ENCODE measurements around the gene INVS. TPM values are rescaled to one million over a fixed set of nuclear protein-coding genes. Genes with fewer than 3 reads are reported as not detected.

The INVS gene
- total and polyA plus RNA-seq, 2 of the 4 experiments (the other 2 are of a cell fraction): 9.2 to 33.5 TPM

DNA sequence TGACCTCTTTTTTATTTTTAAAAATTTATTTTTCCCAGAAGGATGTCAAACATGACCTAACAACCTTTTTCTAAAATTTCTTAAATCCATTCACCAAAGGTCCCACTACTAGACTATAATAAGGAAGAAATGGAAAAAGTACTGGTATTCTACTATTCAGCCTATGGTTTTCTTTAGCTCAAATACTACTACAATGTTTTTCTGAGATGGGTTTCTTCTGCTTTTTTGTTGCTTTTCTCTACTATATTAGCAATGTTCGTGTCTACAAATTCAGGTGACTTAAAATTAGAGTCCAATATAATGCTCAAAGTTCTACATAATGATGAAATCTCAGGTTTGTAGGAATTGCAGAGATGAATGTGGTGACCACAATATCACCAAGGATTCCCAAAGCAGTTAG lies 8.2 kb upstream of the INVS start:
- Histone ChIP-seq H3K23ac (ENCODE audit: low read depth, low read length) (no peak overlapping the region), H3K36me3 (ENCODE audit: control insufficient read depth, insufficient read depth, low read length) (no peaks in the 10 kb centered on the region), H3K79me1 (ENCODE audit: low read depth in 1 of 2, low read length in 2 of 2) (peaks cover 15 to 52% of the 10 kb centered on the region in 2 experiments; a peak in 3 of 4 replicates), H3K9me1 (ENCODE audit: insufficient read depth, low read length) (no peaks in the 10 kb centered on the region), H3K56ac (ENCODE audit: extremely low read depth, insufficient read depth, low read length) (no peak overlapping the region), H2BK120ac (ENCODE audit: low read depth, low read length) (no peak overlapping the region), H3K27ac (ENCODE audit: insufficient read depth, low read length) (no peak overlapping the region), H2AFZ (replicated peaks; ENCODE audit: low read length, poor library complexity) (no peak overlapping the region), H3K4ac (ENCODE audit: low read depth, low read length) (no peak overlapping the region), H4K20me1 (ENCODE audit: insufficient read depth, low read length) (peaks cover 55% of the 10 kb centered on the region; the same call in 1 of the 2 replicates), H3K9ac (ENCODE audit: low read depth, low read length) (no peak overlapping the region), H4K5ac (ENCODE audit: low read depth, low read length) (no peak overlapping the region), H2BK5ac (ENCODE audit: low read depth, low read length, poor library complexity, severe bottlenecking) (no peak overlapping the region), H2AK9ac (replicated peaks; ENCODE audit: low read depth, low read length, poor library complexity) (no peak overlapping the region), H2AK5ac (ENCODE audit: low read depth, low read length) (no peak overlapping the region), H4K8ac (ENCODE audit: low read depth in 2 of 2, low read length in 2 of 2) (no peak overlapping the region), H3K4me1 (ENCODE audit: control insufficient read depth, insufficient read depth, low read length) (peaks cover 5% of the 10 kb centered on the region), H4K91ac (ENCODE audit: insufficient read depth, low read depth, low read length) (no peak overlapping the region), H2BK20ac (ENCODE audit: low read depth, low read length) (no peak overlapping the region), H3K18ac (ENCODE audit: low read depth, low read length) (no peak overlapping the region), H2BK15ac (ENCODE audit: low read depth, low read length) (no peak overlapping the region), H3K4me2 (ENCODE audit: low read depth, low read length) (no peak overlapping the region), H3K27me3 (ENCODE audit: control insufficient read depth, insufficient read depth, low read length) (no peaks in the 10 kb centered on the region), H3K9me3 (ENCODE audit: control insufficient read depth, insufficient read depth, low read length) (no peaks in the 10 kb centered on the region), H3K4me3 (ENCODE audit: insufficient read depth, low read depth, low read length) (no peak overlapping the region), H3K14ac (replicated peaks; ENCODE audit: low read depth, low read length) (no peak overlapping the region)
- in situ Hi-C loops (cut with MboI; ENCODE audit: low sequenced_read_pairs) (no loop called here), dilution Hi-C loops (cut with HindIII; ENCODE audit: low sequenced_read_pairs, unreplicated experiment) (no loop called here), intact Hi-C loops (cut with micrococcal nuclease) (loop anchor here (10.0 kb wide), 1 partner anchor 504 kb away; no protein-coding TSS in a partner anchor)
- DNase-seq (no peak), ATAC-seq (ENCODE audit: low read depth) (no peak)
- no CpG with 5 or more reads among the region's 1 CpG for WGBS, 2 experiments (ENCODE audit: extremely low coverage in 2 of 2, insufficient read length in 1 of 2)
- no peak for TF ChIP-seq POLR2A (IDR thresholded peaks at IDR 0.05; ENCODE audit: low read depth, low read length)
- TF ChIP-seq RAD21 (IDR thresholded peaks at IDR 0.05; ENCODE audit: low read length): no peak
- no peak for TF ChIP-seq CHD1 (IDR thresholded peaks at IDR 0.05; ENCODE audit: low read depth, low read length)
- no peak for TF ChIP-seq MXI1 (IDR thresholded peaks at IDR 0.05; ENCODE audit: borderline replicate concordance, low read depth, low read length)
- no peak for TF ChIP-seq FOS (IDR thresholded peaks at IDR 0.05; ENCODE audit: low read depth, low read length)
- TF ChIP-seq, protein P1, sequence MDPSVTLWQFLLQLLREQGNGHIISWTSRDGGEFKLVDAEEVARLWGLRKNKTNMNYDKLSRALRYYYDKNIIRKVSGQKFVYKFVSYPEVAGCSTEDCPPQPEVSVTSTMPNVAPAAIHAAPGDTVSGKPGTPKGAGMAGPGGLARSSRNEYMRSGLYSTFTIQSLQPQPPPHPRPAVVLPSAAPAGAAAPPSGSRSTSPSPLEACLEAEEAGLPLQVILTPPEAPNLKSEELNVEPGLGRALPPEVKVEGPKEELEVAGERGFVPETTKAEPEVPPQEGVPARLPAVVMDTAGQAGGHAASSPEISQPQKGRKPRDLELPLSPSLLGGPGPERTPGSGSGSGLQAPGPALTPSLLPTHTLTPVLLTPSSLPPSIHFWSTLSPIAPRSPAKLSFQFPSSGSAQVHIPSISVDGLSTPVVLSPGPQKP (IDR thresholded peaks at IDR 0.05; ENCODE audit: borderline replicate concordance, low read depth, low read length): no peak
- no peak for TF ChIP-seq SMC3 (IDR thresholded peaks at IDR 0.05; ENCODE audit: low read depth, low read length)
- TF ChIP-seq, protein P2, sequence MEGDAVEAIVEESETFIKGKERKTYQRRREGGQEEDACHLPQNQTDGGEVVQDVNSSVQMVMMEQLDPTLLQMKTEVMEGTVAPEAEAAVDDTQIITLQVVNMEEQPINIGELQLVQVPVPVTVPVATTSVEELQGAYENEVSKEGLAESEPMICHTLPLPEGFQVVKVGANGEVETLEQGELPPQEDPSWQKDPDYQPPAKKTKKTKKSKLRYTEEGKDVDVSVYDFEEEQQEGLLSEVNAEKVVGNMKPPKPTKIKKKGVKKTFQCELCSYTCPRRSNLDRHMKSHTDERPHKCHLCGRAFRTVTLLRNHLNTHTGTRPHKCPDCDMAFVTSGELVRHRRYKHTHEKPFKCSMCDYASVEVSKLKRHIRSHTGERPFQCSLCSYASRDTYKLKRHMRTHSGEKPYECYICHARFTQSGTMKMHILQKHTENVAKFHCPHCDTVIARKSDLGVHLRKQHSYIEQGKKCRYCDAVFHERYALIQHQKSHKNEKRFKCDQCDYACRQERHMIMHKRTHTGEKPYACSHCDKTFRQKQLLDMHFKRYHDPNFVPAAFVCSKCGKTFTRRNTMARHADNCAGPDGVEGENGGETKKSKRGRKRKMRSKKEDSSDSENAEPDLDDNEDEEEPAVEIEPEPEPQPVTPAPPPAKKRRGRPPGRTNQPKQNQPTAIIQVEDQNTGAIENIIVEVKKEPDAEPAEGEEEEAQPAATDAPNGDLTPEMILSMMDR (conservative IDR thresholded peaks at IDR 0.05; ENCODE audit: low read depth, low read length): no peak
- TF ChIP-seq MAFK (IDR thresholded peaks at IDR 0.05; ENCODE audit: low read depth, low read length): no peak
- no peak for TF ChIP-seq CEBPB (IDR thresholded peaks at IDR 0.05; ENCODE audit: low read depth, low read length)
- TF ChIP-seq NFE2L2 (IDR thresholded peaks at IDR 0.05; ENCODE audit: low read depth, low read length): no peak
- TF ChIP-seq RFX5 (IDR thresholded peaks at IDR 0.05; ENCODE audit: low read depth, low read length): no peak
- CTCF ChIA-PET: interaction anchor here (0.6 kb wide), 1 partner anchor 369 kb away, joined by 3 read pairs; no protein-coding TSS in a partner anchor
- POLR2A ChIA-PET (ENCODE audit: unreplicated experiment): no interaction called here
- BruUV-seq (replicated peaks): no TSS peak
